GM21381 (cell line): ENCODE measurements around the gene SLC17A7.
A peak's percentile ranks its signal among the peaks of the same experiment; 100 is the strongest.
"Not testable (repeated sequence)": the region's sequence is repeated elsewhere in the genome, so short reads cannot be mapped to it uniquely, and the experiment has no call there.

Experiments
- ATAC-seq: cut with Tn5 transposase; IDR thresholded peaks from one replicate; pipeline ENCODE4 v1.9.1; 2021; ENCODE audit warnings: mild to moderate bottlenecking, moderate library complexity; ENCODE audit not compliant: unreplicated experiment

Gene SLC17A7

DNA sequence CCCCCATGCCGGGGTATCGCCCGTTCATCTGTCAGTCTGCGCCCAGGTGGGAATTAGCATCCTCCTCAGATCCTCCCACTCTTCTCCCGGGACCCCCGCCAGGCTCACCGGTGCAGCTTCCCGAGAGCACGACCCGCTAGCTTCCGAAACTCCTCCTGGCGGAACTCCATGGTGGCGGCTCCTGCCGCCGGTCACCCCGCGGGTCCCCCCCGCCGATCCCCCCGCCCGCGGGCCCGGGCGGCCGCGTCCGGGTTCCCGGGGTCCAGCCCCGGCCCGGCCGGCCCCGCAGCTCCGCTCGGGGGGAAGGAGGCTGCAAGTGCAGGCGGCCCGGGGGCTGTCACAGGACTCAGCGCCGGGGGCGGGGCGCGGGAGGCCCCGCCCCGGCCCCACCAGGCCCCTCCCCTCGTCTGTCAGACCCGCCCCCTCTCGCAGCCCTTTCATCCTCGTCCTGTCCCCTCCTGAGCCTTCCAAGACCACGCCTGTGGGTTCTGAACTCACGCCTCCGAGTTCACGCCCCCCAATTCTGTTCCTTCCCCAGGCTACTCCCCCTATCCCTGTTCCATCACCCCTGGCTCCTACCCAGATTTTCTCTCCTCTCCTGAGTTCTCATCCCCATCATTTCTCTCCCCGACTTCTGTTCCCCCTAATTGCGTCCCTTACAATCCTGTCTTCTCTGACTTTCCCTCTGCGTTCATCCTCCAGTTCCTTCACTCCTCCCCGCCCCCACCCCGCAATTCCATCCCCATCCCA is at the start of gene SLC17A7:
TSS of gene SLC17A7 (minus strand) at position 318 of the 750 bp plus-strand sequence. CDS start at position 170, 148 bp downstream.
- ATAC-seq, result no peak

GRCh38 chr19:49490287-49491029 is 49.1 kb upstream of the SLC17A7 start:
- ATAC-seq, result no peak

DNA sequence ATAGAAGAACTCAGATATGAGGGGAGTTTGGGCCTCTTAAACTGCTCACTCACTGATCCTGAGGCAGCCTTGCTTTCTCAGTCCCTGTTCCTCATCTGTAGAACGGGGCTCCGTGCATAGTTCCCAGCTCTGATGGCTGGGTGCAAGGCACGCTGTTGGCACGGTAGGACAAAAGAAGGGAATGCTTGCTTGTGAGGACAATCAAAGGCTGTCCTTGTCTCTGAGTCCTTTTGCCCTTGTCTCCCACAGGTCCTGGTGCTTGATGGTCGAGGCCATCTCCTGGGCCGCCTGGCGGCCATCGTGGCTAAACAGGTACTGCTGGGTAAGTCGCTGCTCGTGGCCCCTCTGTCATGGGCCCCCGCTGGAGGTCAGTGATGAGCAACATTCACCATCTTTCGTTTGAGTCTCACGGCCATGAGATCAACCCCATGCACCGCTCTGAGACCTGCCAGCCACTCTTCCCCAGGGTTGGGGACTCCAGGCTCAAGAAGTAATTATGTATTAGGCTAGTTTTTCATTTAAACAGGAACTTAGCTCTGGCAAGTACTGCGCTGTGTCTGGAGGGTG is 48.4 kb upstream of the SLC17A7 start:
- ATAC-seq, result no peak

DNA sequence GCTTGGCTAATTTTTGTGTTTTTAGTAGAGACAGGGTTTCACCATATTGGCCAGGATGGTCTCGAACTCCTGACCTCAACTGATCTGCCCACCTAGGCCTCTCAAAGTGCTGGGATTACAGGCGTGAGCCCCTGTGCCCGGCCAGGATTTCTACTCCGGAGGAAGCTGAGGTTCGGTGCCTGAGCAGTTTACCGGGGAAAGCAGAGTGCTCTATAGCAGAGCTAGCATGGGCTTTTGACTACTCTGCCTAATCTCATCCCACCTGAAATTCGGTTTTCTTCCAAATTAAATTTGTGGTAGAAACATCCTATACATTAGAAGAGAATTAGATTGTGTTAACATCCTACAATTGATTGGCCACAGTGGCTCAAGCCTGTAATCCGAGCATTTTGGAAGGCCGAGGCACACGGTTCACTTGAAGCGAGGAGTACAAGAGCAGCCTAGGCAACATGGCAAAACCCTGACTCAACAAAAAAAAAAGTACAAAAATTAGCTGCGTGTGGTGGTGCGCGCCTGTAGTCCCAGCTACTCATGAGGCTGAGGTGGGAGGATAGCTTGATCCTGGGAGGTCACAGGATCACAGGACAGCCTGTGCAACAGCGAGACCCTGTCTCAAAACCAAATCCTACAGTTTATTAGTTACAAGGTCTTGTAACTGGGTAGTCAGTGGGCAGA is 47.7 kb upstream of the SLC17A7 start:
- no peak for ATAC-seq

- ATAC-seq, result no peak
These were observed 46.9 kb upstream of the SLC17A7 start for GRCh38 chr19:49488046-49488862.

DNA sequence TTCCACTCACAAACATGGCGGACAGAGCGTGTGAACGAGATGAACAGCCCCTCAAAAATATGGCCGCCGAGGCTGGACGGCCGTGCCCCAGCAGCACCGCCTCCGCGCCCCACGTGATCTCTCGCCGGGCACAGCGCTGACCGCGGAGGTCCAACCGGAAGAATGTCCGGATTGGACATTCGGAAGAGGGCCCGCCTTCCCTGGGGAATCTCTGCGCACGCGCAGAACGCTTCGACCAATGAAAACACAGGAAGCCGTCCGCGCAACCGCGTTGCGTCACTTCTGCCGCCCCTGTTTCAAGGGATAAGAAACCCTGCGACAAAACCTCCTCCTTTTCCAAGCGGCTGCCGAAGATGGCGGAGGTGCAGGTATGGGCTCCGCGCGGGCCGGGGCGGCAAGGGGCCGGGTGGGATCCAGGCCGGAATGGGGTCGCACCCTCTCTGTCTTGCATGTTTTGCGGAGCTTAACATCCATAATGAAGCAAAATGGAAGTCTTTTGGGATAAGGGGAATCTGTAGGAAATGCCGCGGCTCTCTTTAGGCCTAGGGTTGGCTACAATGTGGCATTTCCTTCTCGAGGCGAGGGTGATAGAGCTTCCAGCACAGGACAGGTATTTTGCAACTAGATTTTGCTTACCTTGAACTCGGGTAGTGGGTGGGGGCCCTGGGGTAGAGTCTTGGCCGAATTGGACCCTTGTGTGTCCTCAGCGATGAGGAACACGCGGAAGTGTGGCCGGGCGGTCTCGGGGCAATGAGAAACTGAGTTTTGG is 46.1 kb upstream of the SLC17A7 start, which contains the start of gene RPL13A:
TSS of gene RPL13A (plus strand) at position 332 of the 769 bp plus-strand sequence. CDS start at position 354, 22 bp downstream.
- peak; percentile 89 for ATAC-seq

GRCh38 chr19:49486710-49487276 is 45.5 kb upstream of the SLC17A7 start:
- no peak for ATAC-seq

DNA sequence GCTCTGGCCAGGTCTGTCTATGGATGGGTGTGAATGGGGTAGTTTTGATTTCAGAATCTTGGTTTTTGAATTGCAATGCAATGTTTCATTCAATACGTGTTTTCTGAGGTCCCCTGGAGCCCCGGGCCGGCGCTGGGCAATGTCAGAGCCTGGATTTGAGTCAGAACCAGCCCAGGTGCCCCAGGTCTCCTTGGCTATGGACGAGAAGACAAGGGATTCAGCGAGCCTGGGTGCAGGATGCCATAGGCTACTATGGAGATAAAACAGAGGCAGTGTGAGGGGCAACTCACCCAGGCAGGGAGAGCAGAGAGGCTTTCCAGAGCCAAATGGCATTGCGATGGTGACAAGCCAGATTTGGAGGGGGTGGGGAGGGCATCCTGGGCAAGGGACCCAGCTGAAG is 44.9 kb upstream of the SLC17A7 start:
- ATAC-seq, result no peak

DNA sequence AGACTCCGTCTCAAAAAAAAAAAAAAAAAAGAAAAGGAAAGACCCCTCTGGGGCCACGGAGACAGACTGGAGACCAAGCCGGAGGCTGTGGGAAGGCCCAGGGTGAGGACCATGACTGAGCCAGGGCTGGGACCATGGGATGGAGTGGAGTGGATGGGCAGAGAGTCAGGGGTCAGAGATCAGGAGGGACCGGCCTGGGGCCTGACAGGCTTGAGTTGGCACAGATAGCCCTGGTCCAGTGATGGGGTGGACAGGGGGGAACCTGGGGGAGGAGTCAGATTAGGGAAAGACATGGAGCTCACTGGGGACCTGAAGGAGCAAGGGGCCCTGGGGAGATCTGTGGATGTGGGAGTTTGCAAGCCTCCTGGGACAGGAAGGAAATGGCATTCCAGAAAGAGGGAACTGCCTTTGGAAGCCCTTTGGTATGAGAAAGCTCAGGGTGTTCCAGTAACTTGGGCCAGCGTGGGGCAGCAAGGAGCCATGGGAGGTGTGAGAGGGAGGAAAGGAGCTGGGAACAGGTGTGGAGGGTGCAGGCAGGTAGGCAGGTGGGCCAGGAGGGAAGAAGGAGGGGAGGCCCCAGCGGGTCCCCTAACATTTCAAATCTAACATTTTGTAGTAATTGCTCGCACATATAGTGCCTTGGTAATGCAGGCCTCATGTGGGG is 39.8 kb upstream of the SLC17A7 start:
- no peak for ATAC-seq

DNA sequence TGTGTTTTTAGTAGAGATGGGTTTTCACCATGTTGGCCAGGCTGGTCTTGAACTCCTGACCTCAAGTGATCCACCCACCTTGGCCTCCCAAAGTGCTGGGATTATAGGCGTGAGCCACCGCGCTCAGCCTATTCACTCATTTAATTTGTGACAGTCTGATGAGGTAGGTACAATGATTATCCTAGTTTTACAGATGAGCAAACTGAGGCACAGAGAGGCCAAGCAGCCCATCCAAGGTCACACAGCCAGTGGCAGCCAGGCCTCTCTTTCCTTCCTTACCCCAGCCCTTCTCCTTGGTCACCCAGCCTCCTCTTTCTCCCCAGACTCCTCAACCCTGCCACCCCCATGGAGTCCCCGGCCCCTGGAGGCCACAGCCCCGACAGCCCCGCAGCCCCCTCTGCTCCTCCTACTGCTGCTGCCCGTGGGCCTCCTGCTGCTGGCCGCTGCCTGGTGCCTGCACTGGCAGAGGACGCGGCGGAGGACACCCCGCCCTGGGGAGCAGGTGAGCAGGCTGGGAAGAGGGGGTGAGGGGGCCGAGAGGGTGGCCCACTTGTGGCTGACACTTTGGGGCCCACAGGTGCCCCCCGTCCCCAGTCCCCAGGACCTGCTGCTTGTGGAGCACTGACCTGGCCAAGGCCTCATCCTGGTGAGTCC is 38.8 kb upstream of the SLC17A7 start:
- ATAC-seq, result no peak

GRCh38 chr19:49475995-49476880 is 34.9 kb upstream of the SLC17A7 start:
- ATAC-seq, result no peak

GRCh38 chr19:49475191-49475917 is 34.0 kb upstream of the SLC17A7 start:
- ATAC-seq, result no peak

DNA sequence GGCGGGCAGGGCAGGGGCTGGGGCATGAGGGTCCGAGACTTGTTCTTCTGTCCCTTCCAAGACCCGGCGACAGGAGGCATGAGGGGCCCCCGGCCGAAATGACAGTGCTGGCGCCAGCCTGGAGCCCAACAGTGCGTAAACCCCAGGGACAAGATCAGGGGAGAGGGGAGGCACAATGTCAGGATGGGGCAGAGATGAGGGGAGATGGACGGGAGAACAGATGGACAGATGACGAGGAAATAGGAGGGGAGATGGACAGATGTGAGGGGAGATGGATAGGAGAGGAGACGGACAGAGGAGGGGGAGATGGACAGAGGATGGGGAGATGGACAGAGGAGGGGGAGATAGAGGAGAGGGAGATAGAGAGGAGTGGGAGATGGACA is 33.2 kb upstream of the SLC17A7 start:
- no peak for ATAC-seq

DNA sequence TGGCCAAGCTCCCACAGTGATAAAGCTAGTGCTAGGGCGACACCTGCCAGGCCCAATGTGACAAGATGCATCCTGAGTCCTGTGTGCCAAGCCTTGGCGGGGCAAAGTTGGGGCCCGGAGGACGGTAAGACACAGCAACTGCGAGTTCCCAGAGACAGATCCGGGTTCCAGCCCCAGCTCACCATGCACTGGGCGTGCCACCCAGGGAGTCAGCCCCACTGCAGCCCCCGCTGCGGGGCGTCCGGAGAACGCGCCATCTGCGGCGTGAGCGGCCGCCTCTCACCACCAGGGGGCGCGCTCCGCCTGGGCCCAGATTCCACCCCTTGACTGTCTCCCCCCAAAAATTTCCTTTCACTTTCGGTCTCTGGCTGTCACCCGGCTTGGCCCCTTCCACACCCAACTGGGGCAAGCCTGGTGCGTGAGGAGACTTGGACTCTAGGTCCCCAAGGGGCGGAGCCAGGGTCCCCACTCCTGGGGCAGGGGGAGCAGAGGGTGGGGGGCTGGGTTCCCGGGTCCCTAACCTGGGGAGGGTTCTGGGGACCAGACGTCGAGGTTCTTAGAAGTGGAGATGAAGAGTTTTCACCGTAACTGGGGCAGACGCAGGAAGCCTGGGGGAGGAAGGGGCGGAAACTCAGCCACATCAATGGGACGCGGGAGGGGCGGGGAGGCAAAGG is 32.7 kb upstream of the SLC17A7 start, which contains the start of gene FLT3LG:
TSS of gene FLT3LG (plus strand) at position 348 of the 674 bp plus-strand sequence. CDS start 425 bp downstream, outside the sequence.
- peak; percentile 61 for ATAC-seq

DNA sequence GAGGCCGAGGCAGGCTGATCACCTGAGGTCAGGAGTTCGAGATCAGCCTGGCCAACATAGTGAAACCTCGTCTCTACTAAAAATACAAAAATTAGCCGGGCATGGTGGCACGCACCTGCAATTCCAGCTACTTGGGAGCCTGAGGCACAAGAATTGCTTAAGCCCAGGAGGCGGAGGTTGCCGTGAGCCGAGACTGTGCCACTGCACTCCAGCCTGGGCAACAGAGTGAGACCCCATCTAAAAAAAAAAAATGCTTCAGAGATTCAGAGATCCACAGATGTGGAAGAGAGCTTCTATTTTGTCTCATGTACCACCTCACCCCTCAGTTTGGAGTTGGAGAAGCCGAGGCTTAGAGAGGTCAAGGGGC is 32.2 kb upstream of the SLC17A7 start:
- not testable (repeated sequence) for ATAC-seq

GRCh38 chr19:49472936-49473335 is 31.6 kb upstream of the SLC17A7 start:
- ATAC-seq, result no peak
